Stomach (tissue), 4 donors: Measurements from ENCODE around the gene JMJD1C.

Experiments used
- EP300 ChIP-seq: sonication (generic); formaldehyde crosslinking; IDR thresholded peaks from one replicate; pipeline ENCODE4 v1.6.1; 2017; ENCODE audit warnings: antibody characterized with exemption
- POLR2AphosphoS5 ChIP-seq, 3 donors: sonication (generic); formaldehyde crosslinking; IDR thresholded peaks; one replicate each; pipeline ENCODE4 v1.6.1; 2016; ENCODE audit warnings: antibody characterized with exemption in 3 of 3
- TF ChIP-seq, protein P1 (sequence below), 7 experiments: fragments of 450-650 bp in 4 of 7; fragments of 200-600 bp in 3 of 7; sonication (generic) in 3 of 7; IDR thresholded peaks; one replicate each; pipeline ENCODE4 v1.5.1; 2016 to 2019; ENCODE audit warnings: antibody characterized with exemption in 7 of 7, control low read depth in 2 of 7, mild to moderate bottlenecking in 1 of 7

DNA sequence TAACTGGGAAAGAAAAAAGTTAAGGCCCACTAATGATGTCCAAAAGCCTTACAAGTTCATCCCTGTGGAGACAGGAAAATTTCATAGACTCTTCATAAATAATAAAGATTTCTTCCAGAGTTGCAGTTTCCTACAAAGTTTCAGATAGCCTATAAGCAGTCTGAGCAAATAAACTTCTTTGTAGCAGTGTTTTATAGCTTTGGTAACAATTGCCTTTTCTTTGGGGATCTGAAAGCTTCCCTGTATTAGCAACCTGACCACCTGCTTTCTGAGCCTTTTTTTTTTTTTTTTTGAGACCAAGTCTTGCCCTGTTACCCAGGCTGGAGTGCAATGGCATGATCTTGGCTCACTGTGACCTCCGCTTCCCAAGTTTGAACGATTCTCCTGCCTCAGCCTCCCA lies 182.7 kb downstream of the JMJD1C start:
- TF ChIP-seq, protein P1, sequence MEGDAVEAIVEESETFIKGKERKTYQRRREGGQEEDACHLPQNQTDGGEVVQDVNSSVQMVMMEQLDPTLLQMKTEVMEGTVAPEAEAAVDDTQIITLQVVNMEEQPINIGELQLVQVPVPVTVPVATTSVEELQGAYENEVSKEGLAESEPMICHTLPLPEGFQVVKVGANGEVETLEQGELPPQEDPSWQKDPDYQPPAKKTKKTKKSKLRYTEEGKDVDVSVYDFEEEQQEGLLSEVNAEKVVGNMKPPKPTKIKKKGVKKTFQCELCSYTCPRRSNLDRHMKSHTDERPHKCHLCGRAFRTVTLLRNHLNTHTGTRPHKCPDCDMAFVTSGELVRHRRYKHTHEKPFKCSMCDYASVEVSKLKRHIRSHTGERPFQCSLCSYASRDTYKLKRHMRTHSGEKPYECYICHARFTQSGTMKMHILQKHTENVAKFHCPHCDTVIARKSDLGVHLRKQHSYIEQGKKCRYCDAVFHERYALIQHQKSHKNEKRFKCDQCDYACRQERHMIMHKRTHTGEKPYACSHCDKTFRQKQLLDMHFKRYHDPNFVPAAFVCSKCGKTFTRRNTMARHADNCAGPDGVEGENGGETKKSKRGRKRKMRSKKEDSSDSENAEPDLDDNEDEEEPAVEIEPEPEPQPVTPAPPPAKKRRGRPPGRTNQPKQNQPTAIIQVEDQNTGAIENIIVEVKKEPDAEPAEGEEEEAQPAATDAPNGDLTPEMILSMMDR (IDR thresholded peaks at IDR 0.05) = no peak
- no peak for TF ChIP-seq POLR2AphosphoS5 (IDR thresholded peaks at IDR 0.05)
- no peak for TF ChIP-seq EP300
